Vagina (tissue), 2 donors: Measurements from ENCODE around the gene KRTAP10-12.

Experiments used
- CTCF ChIP-seq, 3 experiments: fragments of 450-650 bp in 2 of 3; fragments of 200-600 bp in 1 of 3; sonication (generic) in 1 of 3; IDR thresholded peaks; one replicate each; pipeline ENCODE4 v1.5.1; 2017 to 2019; ENCODE audit warnings: antibody characterized with exemption in 3 of 3, mild to moderate bottlenecking in 2 of 3, moderate library complexity in 2 of 3
- POLR2AphosphoS5 ChIP-seq, 2 donors: sonication (generic); formaldehyde crosslinking; IDR thresholded peaks; one replicate each; pipeline ENCODE4 v1.9.0; 2017; ENCODE audit warnings: antibody characterized with exemption in 2 of 2, mild to moderate bottlenecking in 2 of 2, low read depth in 1 of 2; ENCODE audit not compliant: insufficient read depth in 1 of 2

GRCh38 chr21:44695184-44695583, 1.8 kb upstream of the KRTAP10-12 start:
- TF ChIP-seq POLR2AphosphoS5 (IDR thresholded peaks at IDR 0.05; ENCODE audit: insufficient read depth in 1 of 2, low read depth in 1 of 2) (no peak), CTCF (IDR thresholded peaks at IDR 0.05) (no peak)
